GM23338 (cell line): Measurements from ENCODE around the gene FBRSL1. TPM values are rescaled to one million over a fixed set of nuclear protein-coding genes. Genes with fewer than 3 reads are reported as not detected.

Experiments
- ATAC-seq: fragments of 200-7000 bp; cut with Tn5 transposase; 3 replicates; pipeline ENCODE4 v1.9.1; 2020
- DNase-seq: peaks from one replicate; pipeline ENCODE4 v3.0.0-alpha.2; 2015; ENCODE audit warnings: low spot score
- H2AFZ ChIP-seq: fragments of 200-600 bp; sonication (generic); 2 replicates; pipeline ENCODE4 v1.8.0; 2016; ENCODE audit warnings: antibody characterized with exemption, mild to moderate bottlenecking, moderate library complexity
- H3F3A ChIP-seq: fragments of 200-600 bp; sonication (generic); replicated peaks from 2 replicates; pipeline ENCODE4 v1.8.0; 2017; ENCODE audit warnings: antibody characterized with exemption, mixed run types, low read depth
- H3K27ac ChIP-seq: fragments of 200-600 bp; sonication (generic); 2 replicates; pipeline ENCODE4 v1.6.1; 2016; ENCODE audit warnings: low read depth
- H3K27me3 ChIP-seq: fragments of 200-600 bp; sonication (generic); 2 replicates; pipeline ENCODE4 v1.8.0; 2016; ENCODE audit warnings: mild to moderate bottlenecking, mixed run types, moderate library complexity; ENCODE audit not compliant: insufficient read depth
- H3K36me3 ChIP-seq: fragments of 200-600 bp; sonication (generic); 2 replicates; pipeline ENCODE4 v1.8.0; 2016; ENCODE audit warnings: mild to moderate bottlenecking; ENCODE audit not compliant: insufficient read depth
- H3K4me1 ChIP-seq: fragments of 200-600 bp; sonication (generic); 2 replicates; pipeline ENCODE4 v1.8.0; 2016; ENCODE audit warnings: mild to moderate bottlenecking, moderate library complexity; ENCODE audit not compliant: insufficient read depth
- H3K4me2 ChIP-seq: fragments of 200-600 bp; sonication (generic); 2 replicates; pipeline ENCODE4 v1.7.1; 2017; ENCODE audit warnings: mixed run types
- H3K4me3 ChIP-seq: fragments of 200-600 bp; sonication (generic); 2 replicates; pipeline ENCODE4 v1.6.1; 2016; ENCODE audit warnings: mixed run types
- H3K79me2 ChIP-seq: fragments of 200-600 bp; sonication (generic); replicated peaks from 2 replicates; pipeline ENCODE4 v1.8.0; 2017; ENCODE audit warnings: mild to moderate bottlenecking; ENCODE audit not compliant: insufficient read depth
- H3K9me2 ChIP-seq: fragments of 200-600 bp; sonication (generic); 2 replicates; pipeline ENCODE4 v1.8.0; 2017; ENCODE audit not compliant: insufficient read depth
- H4K20me1 ChIP-seq: fragments of 200-600 bp; sonication (generic); replicated peaks from 2 replicates; pipeline ENCODE4 v1.8.0; 2017; ENCODE audit warnings: mild to moderate bottlenecking; ENCODE audit not compliant: insufficient read depth
- H3K27ac Mint-ChIP-seq: 2 replicates; pipeline ENCODE4 v1.8.0; 2020; ENCODE audit warnings: inconsistent platforms, mild to moderate bottlenecking, moderate library complexity, mixed read lengths
- H3K27me3 Mint-ChIP-seq: 3 replicates; pipeline ENCODE4 v1.8.0; 2022; ENCODE audit warnings: low read depth, mild to moderate bottlenecking, moderate library complexity, mixed read lengths, inconsistent platforms; ENCODE audit not compliant: insufficient read depth, poor library complexity
- H3K36me3 Mint-ChIP-seq: 3 replicates; pipeline ENCODE4 v1.8.0; 2021; ENCODE audit warnings: low read depth, mild to moderate bottlenecking, inconsistent platforms, moderate library complexity, mixed read lengths
- H3K4me1 Mint-ChIP-seq: 3 replicates; pipeline ENCODE4 v1.8.0; 2020; ENCODE audit warnings: mild to moderate bottlenecking, inconsistent platforms, mixed read lengths
- H3K4me3 Mint-ChIP-seq: 3 replicates; pipeline ENCODE4 v1.8.0; 2021; ENCODE audit warnings: moderate library complexity, mild to moderate bottlenecking, inconsistent platforms, mixed read lengths
- H3K9me3 Mint-ChIP-seq: 3 replicates; pipeline ENCODE4 v1.8.0; 2020; ENCODE audit warnings: moderate library complexity, mild to moderate bottlenecking, inconsistent platforms, mixed read lengths
- CREB1 ChIP-seq: fragments of 250-450 bp; sonication (Bioruptor Pico); IDR thresholded peaks from 2 replicates; pipeline ENCODE4 v1.5.0; 2020; ENCODE audit warnings: low read depth, mild to moderate bottlenecking, moderate library complexity
- CTCF ChIP-seq, 2 experiments: fragments of 200-600 bp in 1 of 2; sonication (generic) in 1 of 2; conservative IDR thresholded peaks; 2 replicates each; pipeline versions ENCODE4 v1.5.1 to v1.6.1; 2016 to 2017; ENCODE audit warnings: antibody characterized with exemption in 2 of 2, low read depth in 2 of 2, mild to moderate bottlenecking in 2 of 2, moderate library complexity in 1 of 2
- ETS1 ChIP-seq: IDR thresholded peaks from 2 replicates; pipeline ENCODE4 v1.6.1; 2016; ENCODE audit warnings: antibody characterized with exemption
- EZH2 ChIP-seq: fragments of 200-600 bp; sonication (generic); IDR thresholded peaks from one replicate; pipeline ENCODE4 v1.8.0; 2017; ENCODE audit warnings: antibody characterized with exemption, mild to moderate bottlenecking, low read depth; ENCODE audit not compliant: unreplicated experiment
- EZH2phosphoT487 ChIP-seq: fragments of 200-600 bp; sonication (generic); IDR thresholded peaks from one replicate; pipeline ENCODE4 v1.8.1; 2018; ENCODE audit warnings: antibody characterized with exemption; ENCODE audit not compliant: unreplicated experiment
- JUNB ChIP-seq: IDR thresholded peaks from one replicate; pipeline ENCODE4 v1.6.1; 2016; ENCODE audit warnings: antibody characterized with exemption; ENCODE audit not compliant: unreplicated experiment
- NANOG ChIP-seq: IDR thresholded peaks from 2 replicates; pipeline ENCODE4 v1.6.1; 2016; ENCODE audit warnings: antibody characterized with exemption, borderline replicate concordance
- POLR2AphosphoS5 ChIP-seq: IDR thresholded peaks from 2 replicates; pipeline ENCODE4 v1.6.1; 2016; ENCODE audit warnings: antibody characterized with exemption, low read depth
- REST ChIP-seq: IDR thresholded peaks from one replicate; pipeline ENCODE4 v1.6.1; 2018; ENCODE audit warnings: antibody characterized with exemption; ENCODE audit not compliant: unreplicated experiment
- ZNF114 ChIP-seq: fragments of 250-450 bp; sonication (Bioruptor Pico); IDR thresholded peaks from 2 replicates; pipeline ENCODE4 v1.5.0; 2020; ENCODE audit warnings: mild to moderate bottlenecking, moderate library complexity
- ZNF331 ChIP-seq: fragments of 250-450 bp; sonication (Bioruptor Pico); IDR thresholded peaks from 2 replicates; pipeline ENCODE4 v1.5.0; 2020; ENCODE audit warnings: low read depth, mild to moderate bottlenecking, moderate library complexity
- polyA plus RNA-seq: library from polyadenylated mRNA; unstranded; fragments of >200 nt; fragmentation: Nextera tagmentation; extraction: Ambion mirVana; gene quantifications from 2 replicates; pipeline ENCODE4 v1.2.1, GENCODE V29; 2016
- total RNA-seq: library from RNA; depleted of rRNA; stranded (reverse); fragments of >200 nt; shearing (Covaris generic); gene quantifications from 2 replicates; pipeline ENCODE4 v1.2.3, GENCODE V29; 2014
- TF ChIP-seq, protein P1 (sequence below): fragments of 250-450 bp; sonication (Bioruptor Pico); IDR thresholded peaks from 2 replicates; pipeline ENCODE4 v1.5.0; 2020; ENCODE audit warnings: mild to moderate bottlenecking, moderate library complexity

FBRSL1 gene
- total and polyA plus RNA-seq, 2 experiments from 2014 or later, result 37.8 to 89.8 TPM

DNA sequence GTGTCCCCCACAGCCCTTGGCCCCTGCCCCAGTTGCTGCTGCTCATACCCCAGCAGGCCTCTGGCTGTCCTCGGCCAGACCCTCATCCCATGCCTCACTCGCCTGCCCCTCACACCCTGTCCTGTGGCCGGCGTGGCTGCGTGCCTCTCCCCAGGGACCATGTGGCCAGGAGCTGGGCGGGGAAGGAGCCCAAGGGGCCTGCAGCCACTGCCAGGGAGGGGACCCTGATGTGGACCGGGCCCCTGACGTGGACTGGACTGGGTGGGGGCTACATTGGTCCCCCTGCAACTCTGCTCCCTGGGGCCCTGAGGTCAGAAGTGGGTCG is 10.9 kb downstream of the FBRSL1 start:
- Mint-ChIP-seq H3K27me3 (peaks cover 13% of the 10 kb centered on the region), H3K9me3 (no peaks in the 10 kb centered on the region), H3K27ac (no peak overlapping the region), H3K4me1 (peaks cover 13% of the 10 kb centered on the region), H3K36me3 (no peaks in the 10 kb centered on the region; the same call in 2 of the 3 replicates), H3K4me3 (no peak overlapping the region)
- no peak overlapping the region for H3K4me2 ChIP-seq
- ATAC-seq (no peak), DNase-seq (no peak)
- H3K79me2 ChIP-seq, result peaks cover 86% of the 10 kb centered on the region
- no peak overlapping the region for H3K27ac ChIP-seq
- H3K9me2 ChIP-seq, result no peaks in the 10 kb centered on the region
- no peak overlapping the region for H3K4me3 ChIP-seq
- TF ChIP-seq ZNF331 (CRISPR knock-in tag) (no peak), ZNF114 (CRISPR knock-in tag) (no peak), REST (no peak), POLR2AphosphoS5 (no peak), CTCF (conservative IDR thresholded peaks at IDR 0.05; ENCODE audit: low read depth in 2 of 2) (no peak), EZH2phosphoT487 (no peak), ETS1 (no peak), JUNB (no peak), NANOG (no peak), CREB1 (CRISPR knock-in tag) (no peak), EZH2 (no peak)
- TF ChIP-seq, protein P1, sequence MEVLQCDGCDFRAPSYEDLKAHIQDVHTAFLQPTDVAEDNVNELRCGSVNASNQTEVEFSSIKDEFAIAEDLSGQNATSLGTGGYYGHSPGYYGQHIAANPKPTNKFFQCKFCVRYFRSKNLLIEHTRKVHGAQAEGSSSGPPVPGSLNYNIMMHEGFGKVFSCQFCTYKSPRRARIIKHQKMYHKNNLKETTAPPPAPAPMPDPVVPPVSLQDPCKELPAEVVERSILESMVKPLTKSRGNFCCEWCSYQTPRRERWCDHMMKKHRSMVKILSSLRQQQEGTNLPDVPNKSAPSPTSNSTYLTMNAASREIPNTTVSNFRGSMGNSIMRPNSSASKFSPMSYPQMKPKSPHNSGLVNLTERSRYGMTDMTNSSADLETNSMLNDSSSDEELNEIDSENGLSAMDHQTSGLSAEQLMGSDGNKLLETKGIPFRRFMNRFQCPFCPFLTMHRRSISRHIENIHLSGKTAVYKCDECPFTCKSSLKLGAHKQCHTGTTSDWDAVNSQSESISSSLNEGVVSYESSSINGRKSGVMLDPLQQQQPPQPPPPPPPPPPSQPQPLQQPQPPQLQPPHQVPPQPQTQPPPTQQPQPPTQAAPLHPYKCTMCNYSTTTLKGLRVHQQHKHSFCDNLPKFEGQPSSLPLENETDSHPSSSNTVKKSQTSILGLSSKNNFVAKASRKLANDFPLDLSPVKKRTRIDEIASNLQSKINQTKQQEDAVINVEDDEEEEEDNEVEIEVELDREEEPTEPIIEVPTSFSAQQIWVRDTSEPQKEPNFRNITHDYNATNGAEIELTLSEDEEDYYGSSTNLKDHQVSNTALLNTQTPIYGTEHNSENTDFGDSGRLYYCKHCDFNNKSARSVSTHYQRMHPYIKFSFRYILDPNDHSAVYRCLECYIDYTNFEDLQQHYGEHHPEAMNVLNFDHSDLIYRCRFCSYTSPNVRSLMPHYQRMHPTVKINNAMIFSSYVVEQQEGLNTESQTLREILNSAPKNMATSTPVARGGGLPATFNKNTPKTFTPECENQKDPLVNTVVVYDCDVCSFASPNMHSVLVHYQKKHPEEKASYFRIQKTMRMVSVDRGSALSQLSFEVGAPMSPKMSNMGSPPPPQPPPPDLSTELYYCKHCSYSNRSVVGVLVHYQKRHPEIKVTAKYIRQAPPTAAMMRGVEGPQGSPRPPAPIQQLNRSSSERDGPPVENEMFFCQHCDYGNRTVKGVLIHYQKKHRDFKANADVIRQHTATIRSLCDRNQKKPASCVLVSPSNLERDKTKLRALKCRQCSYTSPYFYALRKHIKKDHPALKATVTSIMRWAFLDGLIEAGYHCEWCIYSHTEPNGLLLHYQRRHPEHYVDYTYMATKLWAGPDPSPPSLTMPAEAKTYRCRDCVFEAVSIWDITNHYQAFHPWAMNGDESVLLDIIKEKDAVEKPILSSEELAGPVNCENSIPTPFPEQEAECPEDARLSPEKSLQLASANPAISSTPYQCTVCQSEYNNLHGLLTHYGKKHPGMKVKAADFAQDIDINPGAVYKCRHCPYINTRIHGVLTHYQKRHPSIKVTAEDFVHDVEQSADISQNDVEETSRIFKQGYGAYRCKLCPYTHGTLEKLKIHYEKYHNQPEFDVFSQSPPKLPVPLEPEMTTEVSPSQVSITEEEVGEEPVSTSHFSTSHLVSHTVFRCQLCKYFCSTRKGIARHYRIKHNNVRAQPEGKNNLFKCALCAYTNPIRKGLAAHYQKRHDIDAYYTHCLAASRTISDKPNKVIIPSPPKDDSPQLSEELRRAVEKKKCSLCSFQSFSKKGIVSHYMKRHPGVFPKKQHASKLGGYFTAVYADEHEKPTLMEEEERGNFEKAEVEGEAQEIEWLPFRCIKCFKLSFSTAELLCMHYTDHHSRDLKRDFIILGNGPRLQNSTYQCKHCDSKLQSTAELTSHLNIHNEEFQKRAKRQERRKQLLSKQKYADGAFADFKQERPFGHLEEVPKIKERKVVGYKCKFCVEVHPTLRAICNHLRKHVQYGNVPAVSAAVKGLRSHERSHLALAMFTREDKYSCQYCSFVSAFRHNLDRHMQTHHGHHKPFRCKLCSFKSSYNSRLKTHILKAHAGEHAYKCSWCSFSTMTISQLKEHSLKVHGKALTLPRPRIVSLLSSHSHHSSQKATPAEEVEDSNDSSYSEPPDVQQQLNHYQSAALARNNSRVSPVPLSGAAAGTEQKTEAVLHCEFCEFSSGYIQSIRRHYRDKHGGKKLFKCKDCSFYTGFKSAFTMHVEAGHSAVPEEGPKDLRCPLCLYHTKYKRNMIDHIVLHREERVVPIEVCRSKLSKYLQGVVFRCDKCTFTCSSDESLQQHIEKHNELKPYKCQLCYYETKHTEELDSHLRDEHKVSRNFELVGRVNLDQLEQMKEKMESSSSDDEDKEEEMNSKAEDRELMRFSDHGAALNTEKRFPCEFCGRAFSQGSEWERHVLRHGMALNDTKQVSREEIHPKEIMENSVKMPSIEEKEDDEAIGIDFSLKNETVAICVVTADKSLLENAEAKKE, result no peak
- H2AFZ ChIP-seq, result no peak overlapping the region
- H4K20me1 ChIP-seq, result peaks cover 42% of the 10 kb centered on the region
- H3K27me3 ChIP-seq, result no peaks in the 10 kb centered on the region
- peaks cover 11% of the 10 kb centered on the region for H3K4me1 ChIP-seq
- H3K36me3 ChIP-seq, result no peaks in the 10 kb centered on the region
- H3F3A ChIP-seq, result no peaks in the 10 kb centered on the region
